SU-DHL-6 (cell line): ENCODE results near the gene RPS6KA4.

Experiments
- H2AFZ ChIP-seq: fragments of 200-600 bp; sonication (generic); 2 replicates; pipeline ENCODE4 v1.6.1; 2014; ENCODE audit warnings: low read depth, mild to moderate bottlenecking, moderate library complexity, mixed read lengths, antibody characterized with exemption, low read length; ENCODE audit not compliant: severe bottlenecking
- H3F3A ChIP-seq: fragments of 200-600 bp; shearing (Covaris generic); 2 replicates; pipeline ENCODE4 v1.6.0; 2016; ENCODE audit warnings: antibody characterized with exemption, mild to moderate bottlenecking; ENCODE audit not compliant: insufficient read depth
- H3K27ac ChIP-seq: fragments of 200-600 bp; sonication (generic); 2 replicates; pipeline ENCODE4 v1.5.1; 2016; ENCODE audit warnings: low read depth, mild to moderate bottlenecking, low read length, moderate library complexity, mixed read lengths
- H3K27me3 ChIP-seq: fragments of 200-600 bp; sonication (generic), shearing (Covaris generic); 2 replicates; pipeline ENCODE4 v1.6.0; 2014; ENCODE audit warnings: mild to moderate bottlenecking, low read length
- H3K36me3 ChIP-seq: fragments of 200-600 bp; sonication (generic); 2 replicates; pipeline ENCODE4 v1.6.1; 2014; ENCODE audit warnings: mild to moderate bottlenecking, low read length, mixed read lengths
- H3K4me2 ChIP-seq: fragments of 300-600, 200-600 bp; shearing (Covaris generic), sonication (generic); 2 replicates; pipeline ENCODE4 v1.6.0; 2014; ENCODE audit warnings: low read length, low read depth, mild to moderate bottlenecking; ENCODE audit not compliant: poor library complexity, severe bottlenecking
- H3K4me3 ChIP-seq: fragments of 200-600 bp; sonication (generic); 2 replicates; pipeline ENCODE4 v1.5.1; 2014; ENCODE audit warnings: antibody characterized with exemption, low read length, mild to moderate bottlenecking, mixed read lengths; ENCODE audit not compliant: insufficient read depth, poor library complexity, severe bottlenecking
- H3K79me2 ChIP-seq: fragments of 200-600 bp; sonication (generic); 2 replicates; pipeline ENCODE4 v1.6.1; 2014; ENCODE audit warnings: mild to moderate bottlenecking, low read length, moderate library complexity; ENCODE audit not compliant: insufficient read depth
- H3K9ac ChIP-seq: fragments of 200-600 bp; sonication (generic); 2 replicates; pipeline ENCODE4 v1.7.0; 2014; ENCODE audit warnings: mild to moderate bottlenecking, low read length
- H3K9me2 ChIP-seq: fragments of 200-600 bp; sonication (generic); replicated peaks from 2 replicates; pipeline ENCODE4 v1.6.1; 2014; ENCODE audit warnings: low read length; ENCODE audit not compliant: insufficient read depth
- H3K9me3 ChIP-seq: fragments of 200-600 bp; sonication (generic); 2 replicates; pipeline ENCODE4 v1.6.1; 2014; ENCODE audit warnings: low read length, mixed read lengths; ENCODE audit not compliant: insufficient read depth
- H4K20me1 ChIP-seq: fragments of 200-600 bp; sonication (generic); 2 replicates; pipeline ENCODE4 v1.6.1; 2014; ENCODE audit warnings: low read depth, mild to moderate bottlenecking, antibody characterized with exemption, low read length, moderate library complexity, mixed read lengths
- EZH2phosphoT487 ChIP-seq: fragments of 200-600 bp; sonication (generic), shearing (Covaris generic); conservative IDR thresholded peaks from 2 replicates; pipeline ENCODE4 v1.6.1; 2018; ENCODE audit warnings: mild to moderate bottlenecking, antibody characterized with exemption, low read length, moderate library complexity, mixed read lengths
- TF ChIP-seq, protein P1 (sequence below): fragments of 200-600 bp; sonication (generic); IDR thresholded peaks from one replicate; pipeline ENCODE4 v1.5.1; 2017; ENCODE audit warnings: antibody characterized with exemption, mild to moderate bottlenecking, low read length, moderate library complexity; ENCODE audit not compliant: insufficient read depth, poor library complexity, severe bottlenecking

The RPS6KA4 gene

DNA sequence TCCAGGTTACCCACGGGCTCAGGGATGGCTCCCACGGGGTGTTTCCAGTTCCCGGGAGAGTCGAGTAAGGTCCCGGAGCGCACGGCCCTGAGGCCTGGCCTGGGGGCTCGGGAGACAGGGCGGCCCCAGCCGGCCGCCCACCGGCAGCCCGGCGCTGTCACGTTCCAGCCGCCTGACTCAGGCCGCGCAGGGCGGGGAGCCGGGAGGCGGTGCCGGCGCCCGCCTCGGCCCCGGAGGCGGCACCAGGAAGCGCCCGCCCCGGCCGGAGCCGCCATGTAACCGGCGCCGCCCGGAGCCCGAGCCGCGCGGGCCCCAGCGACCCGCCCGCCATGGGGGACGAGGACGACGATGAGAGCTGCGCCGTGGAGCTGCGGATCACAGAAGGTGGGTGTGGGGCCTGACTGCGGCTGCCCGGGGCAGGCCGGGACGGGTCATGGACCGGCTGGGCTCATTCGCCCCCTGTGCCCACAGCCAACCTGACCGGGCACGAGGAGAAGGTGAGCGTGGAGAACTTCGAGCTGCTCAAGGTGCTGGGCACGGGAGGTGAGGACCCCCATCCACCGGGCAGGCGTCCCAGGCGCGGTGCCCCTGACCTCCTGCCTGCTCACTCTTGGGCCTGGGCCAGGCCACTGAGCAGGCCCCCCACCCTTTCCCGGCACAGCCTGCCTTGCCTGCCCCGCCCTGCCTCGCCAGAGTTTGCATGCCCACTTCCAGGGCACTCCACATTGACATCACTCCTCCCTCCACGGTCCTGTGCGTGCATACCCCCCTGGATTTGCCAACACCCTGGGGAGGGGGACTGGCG, at the start of gene RPS6KA4:
RPS6KA4 (plus strand) TSS at position 256 of the 805 bp plus-strand sequence; CDS start at position 330, 74 bp downstream.
- H3K4me3 ChIP-seq: peak within 1 kb of the TSS; percentile 50
- peak within 1 kb of the TSS; percentile 69 for H3K9ac ChIP-seq
- H3K4me2 ChIP-seq: peak within 1 kb of the TSS; percentile 64
- TF ChIP-seq EZH2phosphoT487: no peak
- TF ChIP-seq, protein P1, sequence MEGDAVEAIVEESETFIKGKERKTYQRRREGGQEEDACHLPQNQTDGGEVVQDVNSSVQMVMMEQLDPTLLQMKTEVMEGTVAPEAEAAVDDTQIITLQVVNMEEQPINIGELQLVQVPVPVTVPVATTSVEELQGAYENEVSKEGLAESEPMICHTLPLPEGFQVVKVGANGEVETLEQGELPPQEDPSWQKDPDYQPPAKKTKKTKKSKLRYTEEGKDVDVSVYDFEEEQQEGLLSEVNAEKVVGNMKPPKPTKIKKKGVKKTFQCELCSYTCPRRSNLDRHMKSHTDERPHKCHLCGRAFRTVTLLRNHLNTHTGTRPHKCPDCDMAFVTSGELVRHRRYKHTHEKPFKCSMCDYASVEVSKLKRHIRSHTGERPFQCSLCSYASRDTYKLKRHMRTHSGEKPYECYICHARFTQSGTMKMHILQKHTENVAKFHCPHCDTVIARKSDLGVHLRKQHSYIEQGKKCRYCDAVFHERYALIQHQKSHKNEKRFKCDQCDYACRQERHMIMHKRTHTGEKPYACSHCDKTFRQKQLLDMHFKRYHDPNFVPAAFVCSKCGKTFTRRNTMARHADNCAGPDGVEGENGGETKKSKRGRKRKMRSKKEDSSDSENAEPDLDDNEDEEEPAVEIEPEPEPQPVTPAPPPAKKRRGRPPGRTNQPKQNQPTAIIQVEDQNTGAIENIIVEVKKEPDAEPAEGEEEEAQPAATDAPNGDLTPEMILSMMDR: no peak
- no peaks in the 10 kb centered on the region for H3K27me3 ChIP-seq
- H2AFZ ChIP-seq: peak within 1 kb of the TSS; percentile 62
- peak within 1 kb of the TSS; percentile 22; the same call in 1 of the 2 replicates for H3K27ac ChIP-seq
- H3K36me3 ChIP-seq: no peaks in the 10 kb centered on the region
- no peaks in the 10 kb centered on the region for H3K79me2 ChIP-seq
- H3K9me2 ChIP-seq: no peaks in the 10 kb centered on the region
- no peaks in the 10 kb centered on the region for H4K20me1 ChIP-seq
- H3K9me3 ChIP-seq: no peaks in the 10 kb centered on the region
- H3F3A ChIP-seq: no peaks in the 10 kb centered on the region

DNA sequence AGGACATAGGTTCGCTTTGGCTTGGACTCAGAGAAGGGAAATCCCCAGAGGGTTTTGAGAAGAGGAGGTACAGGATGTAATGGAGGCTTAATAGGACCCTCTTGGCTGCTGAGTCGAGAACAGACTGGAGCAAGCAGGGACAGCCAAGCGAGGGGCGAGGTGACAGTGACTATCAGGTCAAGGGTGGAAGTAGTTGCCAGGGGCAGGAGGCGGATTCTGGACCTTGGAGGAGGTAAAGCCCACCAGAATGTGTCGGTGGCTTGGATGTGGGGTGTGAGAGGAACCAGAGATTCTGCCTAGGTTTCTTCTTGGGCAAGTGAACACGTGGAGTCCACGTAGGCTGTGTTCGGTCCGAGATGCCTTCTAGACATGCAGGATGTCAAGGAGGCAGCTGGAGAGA, 46.0 kb upstream of the RPS6KA4 start:
- Histone ChIP-seq H3K4me3 (no peak overlapping the region), H3F3A (peaks cover 24% of the 10 kb centered on the region), H3K27me3 (no peaks in the 10 kb centered on the region), H3K9me3 (no peaks in the 10 kb centered on the region), H2AFZ (no peak overlapping the region), H3K9ac (no peak overlapping the region), H3K9me2 (no peaks in the 10 kb centered on the region), H3K27ac (no peak overlapping the region), H3K4me2 (no peak overlapping the region), H4K20me1 (no peaks in the 10 kb centered on the region; the same call in 1 of the 2 replicates), H3K36me3 (no peaks in the 10 kb centered on the region), H3K79me2 (peaks cover 34% of the 10 kb centered on the region)
- TF ChIP-seq EZH2phosphoT487: no peak
- TF ChIP-seq, protein P1: no peak

- Histone ChIP-seq H3F3A (peaks cover 24% of the 10 kb centered on the region), H3K9ac (no peak overlapping the region), H3K27me3 (no peaks in the 10 kb centered on the region), H3K4me3 (no peak overlapping the region), H3K79me2 (peaks cover 31% of the 10 kb centered on the region), H3K9me3 (no peaks in the 10 kb centered on the region), H2AFZ (no peak overlapping the region), H3K4me2 (no peak overlapping the region), H3K9me2 (no peaks in the 10 kb centered on the region), H4K20me1 (no peaks in the 10 kb centered on the region; the same call in 1 of the 2 replicates), H3K27ac (no peak overlapping the region), H3K36me3 (no peaks in the 10 kb centered on the region)
- no peak for TF ChIP-seq EZH2phosphoT487
- TF ChIP-seq, protein P1: no peak
These were observed 45.3 kb upstream of the RPS6KA4 start for GRCh38 chr11:64313491-64314145.
